B cell (primary cell): ENCODE data around the gene ENDOG. TPM values are rescaled to one million over a fixed set of nuclear protein-coding genes. Genes with fewer than 3 reads are reported as not detected.

Experiments
- ATAC-seq: fragments of 200-7000 bp; cut with Tn5 transposase; one replicate; pipeline ENCODE4 v1.10.0; 2021; ENCODE audit warnings: low read depth, mild to moderate bottlenecking, moderate number of reproducible peaks, moderate library complexity
- CTCF ChIA-PET: fragments of 350-600 bp; sonication (Branson Sonifier 250); formaldehyde crosslinking; loops from one replicate; lab custom pipeline; 2021; ENCODE audit warnings: antibody characterized with exemption, inconsistent platforms; lab: Charles Lee
- POLR2A ChIA-PET: fragments of 350-600 bp; sonication (Branson Sonifier 250); formaldehyde crosslinking; loops from one replicate; lab custom pipeline; 2021; ENCODE audit warnings: antibody characterized with exemption; lab: Charles Lee
- DNase-seq: peaks from one replicate; pipeline ENCODE4 v3.0.0; 2013
- H2AFZ ChIP-seq: 2 replicates; pipeline ENCODE4 v1.6.1; 2012; ENCODE audit warnings: mild to moderate bottlenecking, low read depth, low read length; ENCODE audit not compliant: insufficient read depth, poor library complexity, severe bottlenecking
- H3K27ac ChIP-seq, 2 donors: 1 replicate in 1 of 2; 2 replicates in 1 of 2; pipeline ENCODE4 v1.5.1; 2012 to 2013; ENCODE audit warnings: low read length in 2 of 2, mild to moderate bottlenecking in 2 of 2, moderate library complexity in 1 of 2
- H3K27me3 ChIP-seq, 4 experiments: fragments of 200-600 bp in 1 of 4; sonication (generic) in 1 of 4; replicated peaks in 1 of 4; 1 replicate in 2 of 4; 2 replicates in 2 of 4; pipeline versions ENCODE4 v1.6.1 to v1.7.0; 2013 to 2016; ENCODE audit warnings: low read length in 3 of 4, mild to moderate bottlenecking in 2 of 4, mixed read lengths in 1 of 4, moderate library complexity in 1 of 4; ENCODE audit not compliant: insufficient read depth in 4 of 4, control insufficient read depth in 3 of 4; ENCODE audit errors: control extremely low read depth in 1 of 4
- H3K36me3 ChIP-seq, 2 experiments: replicated peaks in 1 of 2; 1 replicate in 1 of 2; 2 replicates in 1 of 2; pipeline versions ENCODE4 v1.6.1 to v1.7.1; 2013; ENCODE audit warnings: low read length in 1 of 2; ENCODE audit not compliant: insufficient read depth in 2 of 2, control insufficient read depth in 1 of 2; ENCODE audit errors: control extremely low read depth in 1 of 2, extremely low read depth in 1 of 2
- H3K4me1 ChIP-seq, 2 donors: fragments of 200-600 bp in 1 of 2; sonication (generic) in 1 of 2; 1 replicate in 1 of 2; 2 replicates in 1 of 2; pipeline versions ENCODE4 v1.5.1 to v1.6.1; 2013 to 2017; ENCODE audit warnings: low read length in 2 of 2; ENCODE audit not compliant: control insufficient read depth in 2 of 2, insufficient read depth in 2 of 2
- H3K4me2 ChIP-seq: replicated peaks from 2 replicates; pipeline ENCODE3; 2012; ENCODE audit warnings: mild to moderate bottlenecking, low read depth, low read length; ENCODE audit not compliant: poor library complexity, severe bottlenecking
- H3K4me3 ChIP-seq, 5 experiments: fragments of 200-600 bp in 1 of 5; sonication (generic) in 1 of 5; 1 replicate in 3 of 5; 2 replicates in 2 of 5; pipeline versions ENCODE4 v1.5.1 to v1.7.0; 2011 to 2016; ENCODE audit warnings: low read length in 4 of 5, mild to moderate bottlenecking in 4 of 5, low read depth in 2 of 5, control low read depth in 1 of 5, moderate library complexity in 1 of 5; ENCODE audit not compliant: insufficient read depth in 1 of 5; ENCODE audit errors: control extremely low read depth in 1 of 5, extremely low read depth in 1 of 5
- H3K79me2 ChIP-seq: fragments of 200-600 bp; sonication (generic); one replicate; pipeline ENCODE4 v1.6.0; 2016; ENCODE audit warnings: low read length; ENCODE audit not compliant: control insufficient read depth, insufficient read depth
- H3K9ac ChIP-seq: fragments of 200-600 bp; sonication (generic); 2 replicates; pipeline ENCODE4 v1.6.1; 2017; ENCODE audit warnings: mild to moderate bottlenecking, low read length, moderate library complexity
- H3K9me3 ChIP-seq, 3 donors: one replicate each; pipeline versions ENCODE4 v1.6.1 to v1.7.1; 2013; ENCODE audit warnings: low read length in 2 of 3; ENCODE audit not compliant: control insufficient read depth in 2 of 3, insufficient read depth in 1 of 3; ENCODE audit errors: control extremely low read depth in 1 of 3
- H4K20me1 ChIP-seq: 2 replicates; pipeline ENCODE4 v1.6.0; 2012; ENCODE audit warnings: mild to moderate bottlenecking, low read length; ENCODE audit not compliant: insufficient read depth, control insufficient read depth, poor library complexity, severe bottlenecking
- H3K27ac Mint-ChIP-seq: one replicate; pipeline ENCODE4 v1.8.0; 2021; ENCODE audit warnings: mixed read lengths
- H3K27me3 Mint-ChIP-seq: one replicate; pipeline ENCODE4 v1.8.0; 2021; ENCODE audit warnings: mixed read lengths
- H3K4me1 Mint-ChIP-seq: one replicate; pipeline ENCODE4 v1.8.0; 2021; ENCODE audit warnings: mixed read lengths
- H3K4me3 Mint-ChIP-seq: one replicate; pipeline ENCODE4 v1.8.0; 2021; ENCODE audit warnings: mixed read lengths
- H3K9me3 Mint-ChIP-seq: one replicate; pipeline ENCODE4 v1.8.0; 2022; ENCODE audit warnings: mixed read lengths; ENCODE audit not compliant: insufficient read depth
- CTCF ChIP-seq: fragments of 200-600 bp; IDR thresholded peaks from one replicate; pipeline ENCODE4 v1.8.0; 2022; ENCODE audit warnings: antibody characterized with exemption, mild to moderate bottlenecking
- EZH2 ChIP-seq: IDR thresholded peaks from 2 replicates; pipeline ENCODE4 v1.6.1; 2012; ENCODE audit warnings: borderline replicate concordance, low read depth, mild to moderate bottlenecking, moderate library complexity, low read length; ENCODE audit not compliant: insufficient read depth, poor library complexity, severe bottlenecking
- WGBS: methylation state at CpG from one replicate; pipeline ENCODE4 v1.1.5; 2013; ENCODE audit warnings: missing lambda C conversion rate; ENCODE audit not compliant: insufficient coverage; 5-methylcytosine and 5-hydroxymethylcytosine counted together
- intact Hi-C: fragments of 100-400 bp; cut with micrococcal nuclease; formaldehyde crosslinking; loops from one replicate; pipeline ENCODE4 v1.10.0; 2022
- polyA plus RNA-seq: library from polyadenylated mRNA; depleted of rRNA; stranded (reverse); fragments of >200 nt; gene quantifications from 2 replicates; pipeline ENCODE4 v1.2.3, GENCODE V29; 2012
- total RNA-seq, 2 donors: library from RNA; stranded (reverse); fragments of 120-200 nt in 1 of 2; gene quantifications; 1 replicate in 1 of 2; 2 replicates in 1 of 2; pipeline versions ENCODE4 v1.2.3 to v1.2.4, GENCODE V29; 2013 to 2022

Gene ENDOG
- total and polyA plus RNA-seq, 2 donors (not counting 1 experiment from before 2014, with no cell fraction given): 12.5 to 19.3 TPM

- peak overlapping the region; percentile 97 for H3K4me3 Mint-ChIP-seq
- H3K9me3 Mint-ChIP-seq: no peaks in the 10 kb centered on the region
- peaks cover 0 to 7% of the 10 kb centered on the region in 2 experiments for H3K36me3 ChIP-seq
- peaks cover 9 to 19% of the 10 kb centered on the region in 2 donors for H3K4me1 ChIP-seq
- H3K27ac Mint-ChIP-seq: peak overlapping the region; percentile 96
- H3K4me1 Mint-ChIP-seq: peaks cover 25% of the 10 kb centered on the region
- no peak for ATAC-seq
- H3K4me2 ChIP-seq: peak overlapping the region; percentile 77
- H2AFZ ChIP-seq: peak overlapping the region; percentile 92
- no peaks in the 10 kb centered on the region for H3K27me3 ChIP-seq
- H3K9ac ChIP-seq: peak overlapping the region; percentile 89
- TF ChIP-seq EZH2 (no peak), CTCF (no peak)
- no peak for DNase-seq
- peaks cover 0 to 3% (median 0%) of the 10 kb centered on the region in 3 donors for H3K9me3 ChIP-seq
- intact Hi-C loops: loop anchor here (1.0 to 5.0 kb wide), 5 partner anchors 48 to 314 kb away; partner anchors contain the start of genes DYNC2I2, ENDOG, LRRC8A and ODF2
- POLR2A ChIA-PET: interaction anchor here (1.1 kb wide), 2 partner anchors 18 to 46 kb away, joined by 3 read pairs; no protein-coding TSS in a partner anchor
- H3K27ac ChIP-seq: peak overlapping the region; percentile 80 to 93
- H3K4me3 ChIP-seq: peak overlapping the region; percentile 69 to 96 (median 77)
- peaks cover 43% of the 10 kb centered on the region for H3K79me2 ChIP-seq
- no peaks in the 10 kb centered on the region for H3K27me3 Mint-ChIP-seq
- CTCF ChIA-PET: interaction anchor here (0.9 to 2.1 kb wide), 3 partner anchors 12 to 48 kb away, joined by 3 to 5 read pairs (median 3); partner anchors contain the start of gene ENDOG
- H4K20me1 ChIP-seq: no peaks in the 10 kb centered on the region
- WGBS: 90% methylated on average over 9 of the region's 11 CpGs
These were observed 47.8 kb upstream of the ENDOG start for GRCh38 chr9:128770286-128771030.
